HFF-Myc (cell line): ENCODE measurements around the gene HOXB3.

Experiments
- DNase-seq: peaks from one replicate; pipeline ENCODE4 v3.0.0-alpha.2; 2011; ENCODE audit warnings: low read depth; ENCODE audit errors: extremely low read depth
- H3K4me3 ChIP-seq: replicated peaks from 2 replicates; pipeline ENCODE4 v1.5.1; 2011; ENCODE audit warnings: low read depth, mild to moderate bottlenecking, control low read depth, low read length
- TF ChIP-seq, protein P1 (sequence below): IDR thresholded peaks from 2 replicates; pipeline ENCODE4 v1.5.1; 2012; ENCODE audit warnings: mild to moderate bottlenecking, low read depth, low read length, control low read depth; ENCODE audit errors: missing control alignments

Gene HOXB3

DNA sequence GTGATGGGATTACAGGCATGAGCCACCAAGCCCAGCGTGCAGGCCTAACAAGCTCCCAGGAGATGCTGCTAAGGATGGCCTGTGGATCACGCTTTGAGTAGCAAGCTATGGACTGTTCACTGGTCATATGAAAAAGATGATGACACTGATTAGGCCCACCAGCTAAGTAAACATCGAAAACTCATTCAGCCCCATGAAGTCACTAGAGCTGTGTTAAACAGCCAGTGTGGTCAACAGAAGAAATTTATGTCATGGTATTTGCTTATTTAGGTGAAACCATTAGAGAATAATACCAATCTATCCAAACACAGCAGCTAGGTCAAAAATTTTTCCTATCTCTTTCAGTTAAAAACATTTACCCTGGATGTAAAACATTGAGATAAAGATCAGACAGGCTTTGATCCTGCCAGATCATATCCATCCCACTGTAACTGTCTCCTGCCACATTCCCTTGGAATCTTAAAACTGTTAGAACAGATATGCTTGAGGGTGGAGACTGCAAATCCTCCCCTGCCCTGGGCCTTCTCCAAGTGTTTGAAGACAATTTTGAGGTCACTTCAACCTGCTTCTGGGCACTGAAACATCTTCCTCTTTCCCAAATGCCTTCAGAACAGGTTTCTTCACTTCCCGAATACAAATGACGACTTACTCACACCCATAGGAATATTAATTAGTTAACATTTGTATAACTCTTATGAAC lies 90.2 kb downstream of the HOXB3 start:
- no peak overlapping the region for H3K4me3 ChIP-seq
- DNase-seq = no peak
- TF ChIP-seq, protein P1, sequence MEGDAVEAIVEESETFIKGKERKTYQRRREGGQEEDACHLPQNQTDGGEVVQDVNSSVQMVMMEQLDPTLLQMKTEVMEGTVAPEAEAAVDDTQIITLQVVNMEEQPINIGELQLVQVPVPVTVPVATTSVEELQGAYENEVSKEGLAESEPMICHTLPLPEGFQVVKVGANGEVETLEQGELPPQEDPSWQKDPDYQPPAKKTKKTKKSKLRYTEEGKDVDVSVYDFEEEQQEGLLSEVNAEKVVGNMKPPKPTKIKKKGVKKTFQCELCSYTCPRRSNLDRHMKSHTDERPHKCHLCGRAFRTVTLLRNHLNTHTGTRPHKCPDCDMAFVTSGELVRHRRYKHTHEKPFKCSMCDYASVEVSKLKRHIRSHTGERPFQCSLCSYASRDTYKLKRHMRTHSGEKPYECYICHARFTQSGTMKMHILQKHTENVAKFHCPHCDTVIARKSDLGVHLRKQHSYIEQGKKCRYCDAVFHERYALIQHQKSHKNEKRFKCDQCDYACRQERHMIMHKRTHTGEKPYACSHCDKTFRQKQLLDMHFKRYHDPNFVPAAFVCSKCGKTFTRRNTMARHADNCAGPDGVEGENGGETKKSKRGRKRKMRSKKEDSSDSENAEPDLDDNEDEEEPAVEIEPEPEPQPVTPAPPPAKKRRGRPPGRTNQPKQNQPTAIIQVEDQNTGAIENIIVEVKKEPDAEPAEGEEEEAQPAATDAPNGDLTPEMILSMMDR = no peak

DNA sequence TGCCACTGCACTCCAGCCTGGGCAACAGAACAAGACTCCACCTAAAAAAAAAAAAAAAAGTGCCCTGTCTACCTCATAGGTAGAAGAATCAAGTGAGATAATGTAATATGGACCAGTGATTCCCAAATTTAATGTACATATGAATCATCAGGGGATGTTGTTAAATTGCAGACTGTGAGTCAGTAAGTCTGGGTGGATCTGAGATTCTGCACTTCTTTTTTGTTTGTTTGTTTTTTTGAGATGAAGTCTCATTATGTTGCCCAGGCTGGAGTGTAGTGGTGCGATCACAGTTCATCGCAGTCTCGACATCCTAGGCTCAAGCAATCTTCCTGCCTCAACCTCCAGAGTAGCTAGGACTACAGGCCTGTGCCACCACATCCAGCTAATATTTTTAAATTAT lies 90.8 kb downstream of the HOXB3 start:
- TF ChIP-seq, protein P1 = no peak
- no peak for DNase-seq
- no peak overlapping the region for H3K4me3 ChIP-seq
